Fibroblast of pulmonary artery (primary cell): ENCODE results near the gene PHACTR2.

Experiments used
- DNase-seq: peaks from one replicate; pipeline ENCODE4 v3.0.0-alpha.2; 2010; ENCODE audit warnings: low read depth
- H3K4me3 ChIP-seq: replicated peaks from 2 replicates; pipeline ENCODE4 v1.5.1; 2011; ENCODE audit warnings: low read depth, mild to moderate bottlenecking, control low read depth, low read length, moderate library complexity
- CTCF ChIP-seq: IDR thresholded peaks from 2 replicates; pipeline ENCODE4 v1.5.1; 2011; ENCODE audit warnings: mild to moderate bottlenecking, control low read depth, low read length, inconsistent platforms; ENCODE audit errors: missing control alignments

Gene PHACTR2

DNA sequence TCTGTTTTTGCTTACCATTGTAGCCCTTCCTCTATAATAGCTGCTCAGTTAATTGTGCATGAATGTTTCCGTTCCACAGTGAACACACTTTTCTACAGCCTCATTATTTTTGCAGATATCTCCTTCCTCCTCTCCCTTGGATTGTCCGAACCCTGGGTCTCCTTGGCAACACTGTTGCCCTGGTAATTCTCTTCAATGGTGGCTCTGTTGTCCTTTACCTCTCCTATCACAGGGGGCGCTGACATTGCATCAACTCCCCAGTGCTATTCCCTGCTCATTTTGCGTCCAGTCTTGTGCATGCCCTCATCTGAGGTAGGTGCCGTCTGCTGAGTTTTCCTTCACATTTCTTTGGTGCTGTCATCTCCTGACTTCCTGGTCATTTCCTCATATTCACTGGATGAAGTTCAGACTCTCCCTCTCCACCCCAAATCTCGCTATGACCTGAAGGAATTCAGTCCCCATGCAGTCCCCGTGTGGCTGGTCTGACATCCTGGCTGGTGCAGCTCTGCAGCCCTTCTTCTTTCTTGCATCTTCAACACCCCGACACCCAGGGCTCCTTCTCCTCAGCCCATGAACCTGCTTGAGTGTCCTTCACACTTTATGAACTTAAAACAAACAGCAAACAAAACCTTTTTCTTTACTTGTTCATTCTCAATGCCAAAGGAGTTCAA is 21.1 kb downstream of the PHACTR2 start:
- TF ChIP-seq CTCF, result no peak
- no peak for DNase-seq
- H3K4me3 ChIP-seq, result no peak overlapping the region

- no peak for DNase-seq
- no peak for TF ChIP-seq CTCF
- H3K4me3 ChIP-seq, result no peak overlapping the region
These were observed 21.7 kb downstream of the PHACTR2 start for GRCh38 chr6:143699430-143699825.

- no peak overlapping the region for H3K4me3 ChIP-seq
- DNase-seq, result peak; percentile 63
- TF ChIP-seq CTCF, result no peak
These were observed 23.1 kb downstream of the PHACTR2 start for GRCh38 chr6:143700684-143701348.

DNA sequence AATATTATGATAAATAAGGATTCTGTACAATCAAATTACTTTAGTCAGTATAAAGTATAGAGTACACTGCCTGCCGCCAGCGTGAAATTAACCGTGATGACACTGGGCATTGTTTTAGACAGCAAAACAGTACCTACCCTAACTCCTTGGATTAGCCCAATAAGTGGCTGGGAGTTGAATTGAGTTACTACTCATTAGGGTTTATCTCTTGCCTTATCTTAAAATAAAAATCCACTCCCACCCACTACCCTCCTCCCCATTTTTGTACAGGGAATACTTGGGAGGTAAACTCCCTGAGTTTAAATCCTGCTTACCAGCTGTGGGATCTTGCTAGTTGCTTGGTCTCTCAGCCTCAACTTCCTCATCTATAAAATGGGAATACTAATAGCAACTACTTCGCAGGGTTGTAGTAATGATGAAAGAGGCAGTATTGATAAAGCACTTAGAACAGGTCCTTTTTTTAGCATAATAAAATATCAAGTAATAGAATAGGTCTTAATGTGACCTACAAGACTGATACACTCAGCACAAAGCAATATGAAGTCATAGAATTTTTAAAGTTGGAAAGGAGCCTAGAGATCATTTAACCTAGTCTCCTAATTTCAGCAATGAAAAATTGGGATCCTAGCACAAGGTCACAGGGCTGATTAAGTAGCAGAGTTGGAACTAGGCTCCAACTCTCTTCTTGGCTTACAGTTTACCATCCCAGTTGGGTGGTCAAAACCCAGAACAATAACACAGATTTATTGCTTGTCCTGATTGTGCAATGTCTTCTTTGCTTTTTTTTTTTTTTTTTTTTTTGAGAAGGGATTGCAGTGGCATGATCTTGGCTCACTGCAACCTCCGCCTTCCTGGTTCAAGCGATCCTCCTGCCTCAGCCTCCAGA is 23.8 kb downstream of the PHACTR2 start:
- no peak for DNase-seq
- no peak for TF ChIP-seq CTCF
- H3K4me3 ChIP-seq, result no peak overlapping the region

GRCh38 chr6:143705569-143705968 is 27.8 kb downstream of the PHACTR2 start:
- DNase-seq, result no peak
- no peak for TF ChIP-seq CTCF
- H3K4me3 ChIP-seq, result no peak overlapping the region

DNA sequence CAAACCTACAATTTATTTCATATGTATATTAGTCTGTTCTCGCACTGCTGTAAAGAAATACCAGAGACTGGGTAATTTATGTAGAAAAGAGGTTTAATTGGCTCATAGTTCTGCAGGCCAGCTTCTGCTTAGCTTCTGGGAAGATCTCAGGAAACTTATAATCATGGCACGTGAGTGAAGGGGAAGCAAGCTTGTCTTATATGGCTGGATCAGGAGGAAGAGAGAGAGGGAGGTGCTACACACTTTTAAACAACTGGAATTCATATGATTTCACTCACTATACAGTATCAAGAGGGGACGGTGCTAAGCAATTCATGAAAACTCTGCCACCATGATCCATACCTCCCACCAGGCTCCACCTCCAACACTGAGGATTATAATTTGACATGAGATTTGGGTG is 29.9 kb downstream of the PHACTR2 start:
- no peak for DNase-seq
- no peak overlapping the region for H3K4me3 ChIP-seq
- no peak for TF ChIP-seq CTCF
